ENCODE results near the gene PGAP3. TPM values are rescaled to one million over a fixed set of nuclear protein-coding genes. Genes with fewer than 3 reads are reported as not detected.

The PGAP3 gene
- total RNA-seq, 1 donor from 2014 or later = 12.2 TPM

- FAIRE-seq (no peak), DNase-seq (ENCODE audit: low read depth) (no peak)
- Mint-ChIP-seq H3K9me3 (ENCODE audit: unreplicated experiment) (no peaks in the 10 kb centered on the region), H3K36me3 (ENCODE audit: low read depth, unreplicated experiment) (no peaks in the 10 kb centered on the region), H3K4me3 (ENCODE audit: unreplicated experiment) (no peak overlapping the region), H3K27me3 (ENCODE audit: low read depth, unreplicated experiment) (peaks cover 67% of the 10 kb centered on the region), H3K4me1 (ENCODE audit: low read depth, unreplicated experiment) (peaks cover 2% of the 10 kb centered on the region), H3K27ac (ENCODE audit: unreplicated experiment) (no peak overlapping the region)
- no peak overlapping the region for H3K4me3 ChIP-seq (ENCODE audit: insufficient read depth, low read depth, low read length)
- no peaks in the 10 kb centered on the region for H3K36me3 ChIP-seq (ENCODE audit: insufficient read depth, low read length)
- no peaks in the 10 kb centered on the region for H4K20me1 ChIP-seq (ENCODE audit: insufficient read depth, low read length)
- H3K4me2 ChIP-seq (ENCODE audit: low read length) = no peak overlapping the region
- no peak for TF ChIP-seq CTCF (IDR thresholded peaks at IDR 0.05; ENCODE audit: insufficient read depth, low read depth, low read length)
- no peak for TF ChIP-seq EZH2 (IDR thresholded peaks at IDR 0.05; ENCODE audit: insufficient read depth, low read length)
- H2AFZ ChIP-seq (ENCODE audit: low read depth, low read length) = no peak overlapping the region
- no peaks in the 10 kb centered on the region for H3K79me2 ChIP-seq (ENCODE audit: insufficient read depth, low read length)
- H3K27ac ChIP-seq (ENCODE audit: low read depth, low read length) = no peak overlapping the region
- peaks cover 61% of the 10 kb centered on the region for H3K27me3 ChIP-seq (ENCODE audit: insufficient read depth, low read length)
- H3K9me3 ChIP-seq (ENCODE audit: insufficient read depth, low read depth, low read length) = no peaks in the 10 kb centered on the region
- no peak overlapping the region for H3K9ac ChIP-seq (ENCODE audit: low read length)
- H3K4me1 ChIP-seq (ENCODE audit: insufficient read depth, low read length) = peaks cover 5% of the 10 kb centered on the region
Measured at GRCh38 chr17:39627712-39628516, 59.9 kb downstream of the PGAP3 start.

- TF ChIP-seq CTCF (IDR thresholded peaks at IDR 0.05; ENCODE audit: insufficient read depth, low read depth, low read length) (no peak), EZH2 (IDR thresholded peaks at IDR 0.05; ENCODE audit: insufficient read depth, low read length) (peak; percentile 99)
- peaks cover 70% of the 10 kb centered on the region for H3K27me3 Mint-ChIP-seq (ENCODE audit: low read depth, unreplicated experiment)
Measured at GRCh38 chr17:39627047-39627711, 60.7 kb downstream of the PGAP3 start.

More at GRCh38 chr17:39627047-39627711, 60.7 kb downstream of the PGAP3 start:
- peaks cover 61% of the 10 kb centered on the region for H3K27me3 ChIP-seq (ENCODE audit: insufficient read depth, low read length)
- FAIRE-seq (no peak), DNase-seq (ENCODE audit: low read depth) (no peak)
- H3K4me3 ChIP-seq (ENCODE audit: insufficient read depth, low read depth, low read length) = no peak overlapping the region
- H3K4me1 ChIP-seq (ENCODE audit: insufficient read depth, low read length) = peaks cover 7% of the 10 kb centered on the region
- H4K20me1 ChIP-seq (ENCODE audit: insufficient read depth, low read length) = no peaks in the 10 kb centered on the region
- H3K36me3 ChIP-seq (ENCODE audit: insufficient read depth, low read length) = no peaks in the 10 kb centered on the region
- H3K79me2 ChIP-seq (ENCODE audit: insufficient read depth, low read length) = no peaks in the 10 kb centered on the region
- H3K9ac ChIP-seq (ENCODE audit: low read length) = no peak overlapping the region
- no peaks in the 10 kb centered on the region for H3K36me3 Mint-ChIP-seq (ENCODE audit: low read depth, unreplicated experiment)
- no peak overlapping the region for H3K27ac Mint-ChIP-seq (ENCODE audit: unreplicated experiment)
- peak overlapping the region; percentile 67 for H3K4me3 Mint-ChIP-seq (ENCODE audit: unreplicated experiment)
- H3K4me1 Mint-ChIP-seq (ENCODE audit: low read depth, unreplicated experiment) = peaks cover 2% of the 10 kb centered on the region
- no peaks in the 10 kb centered on the region for H3K9me3 Mint-ChIP-seq (ENCODE audit: unreplicated experiment)
- H3K9me3 ChIP-seq (ENCODE audit: insufficient read depth, low read depth, low read length) = no peaks in the 10 kb centered on the region
- H2AFZ ChIP-seq (ENCODE audit: low read depth, low read length) = peak overlapping the region; percentile 41
- peak overlapping the region; percentile 77 for H3K4me2 ChIP-seq (ENCODE audit: low read length)
- no peak overlapping the region for H3K27ac ChIP-seq (ENCODE audit: low read depth, low read length)
